Smooth muscle cell (in vitro differentiated cells): ENCODE measurements around the gene MESP2. TPM values are rescaled to one million over a fixed set of nuclear protein-coding genes. Genes with fewer than 3 reads are reported as not detected.
"Not testable (repeated sequence)": the region's sequence is repeated elsewhere in the genome, so short reads cannot be mapped to it uniquely, and the experiment has no call there.

Experiments
- DNase-seq: peaks from one replicate; lab custom pipeline; 2025; ENCODE audit not compliant: unreplicated experiment; lab: John Stamatoyannopoulos, UW
- H2AFZ ChIP-seq: fragments of 200-600 bp; sonication (generic); 2 replicates; pipeline ENCODE4 v1.6.0; 2016; ENCODE audit warnings: antibody characterized with exemption, low read depth, mild to moderate bottlenecking
- H3F3A ChIP-seq: fragments of 200-600 bp; sonication (generic); 2 replicates; pipeline ENCODE4 v1.6.0; 2017; ENCODE audit warnings: antibody characterized with exemption, low read depth
- H3K27ac ChIP-seq: fragments of 200-600 bp; sonication (generic); 2 replicates; pipeline ENCODE4 v1.5.1; 2016; ENCODE audit warnings: low read depth, mild to moderate bottlenecking
- H3K27me3 ChIP-seq: fragments of 200-600 bp; sonication (generic); 2 replicates; pipeline ENCODE4 v1.6.1; 2016; ENCODE audit warnings: low read depth, mild to moderate bottlenecking
- H3K36me3 ChIP-seq: fragments of 200-600 bp; sonication (generic); 2 replicates; pipeline ENCODE4 v1.5.1; 2016; ENCODE audit warnings: low read depth
- H3K4me1 ChIP-seq: fragments of 200-600 bp; sonication (generic); 2 replicates; pipeline ENCODE4 v1.5.1; 2016; ENCODE audit warnings: low read depth
- H3K4me2 ChIP-seq: fragments of 200-600 bp; sonication (generic); 2 replicates; pipeline ENCODE4 v1.6.0; 2016; ENCODE audit warnings: mild to moderate bottlenecking
- H3K4me3 ChIP-seq: fragments of 200-600 bp; sonication (generic); 2 replicates; pipeline ENCODE4 v1.5.1; 2016; ENCODE audit warnings: mild to moderate bottlenecking
- H3K79me2 ChIP-seq: fragments of 200-600 bp; sonication (generic); 2 replicates; pipeline ENCODE4 v1.6.0; 2016; ENCODE audit warnings: low read depth, mild to moderate bottlenecking
- H3K9ac ChIP-seq: fragments of 200-600 bp; sonication (generic); 2 replicates; pipeline ENCODE4 v1.6.0; 2016; ENCODE audit warnings: low read depth
- H3K9me3 ChIP-seq: fragments of 200-600 bp; sonication (generic); replicated peaks from 2 replicates; pipeline ENCODE4 v1.5.1; 2016; ENCODE audit warnings: low read depth
- H4K20me1 ChIP-seq: fragments of 200-600 bp; sonication (generic); 2 replicates; pipeline ENCODE4 v1.6.0; 2016; ENCODE audit warnings: low read depth
- CTCF ChIP-seq: fragments of 200-600 bp; sonication (generic); IDR thresholded peaks from 2 replicates; pipeline ENCODE4 v1.5.1; 2017; ENCODE audit warnings: borderline replicate concordance, mild to moderate bottlenecking, antibody characterized with exemption; ENCODE audit not compliant: insufficient read depth, poor library complexity, severe bottlenecking
- WGBS: methylation state at CpG from one replicate; pipeline ENCODE4 v1.1.7; 2016; ENCODE audit warnings: low lambda C conversion rate; 5-methylcytosine and 5-hydroxymethylcytosine counted together
- polyA plus RNA-seq: library from polyadenylated mRNA; unstranded; fragments of >200 nt; fragmentation: Nextera tagmentation; extraction: Ambion mirVana; gene quantifications from 2 replicates; pipeline ENCODE4 v1.2.1, GENCODE V29; 2016
- total RNA-seq: library from RNA; depleted of rRNA; stranded (reverse); fragments of >200 nt; gene quantifications from 2 replicates; pipeline ENCODE4 v1.2.3, GENCODE V29; 2014

Gene MESP2
- total and polyA plus RNA-seq, 2 experiments from 2014 or later: 0.09 TPM; not detected in 1

DNA sequence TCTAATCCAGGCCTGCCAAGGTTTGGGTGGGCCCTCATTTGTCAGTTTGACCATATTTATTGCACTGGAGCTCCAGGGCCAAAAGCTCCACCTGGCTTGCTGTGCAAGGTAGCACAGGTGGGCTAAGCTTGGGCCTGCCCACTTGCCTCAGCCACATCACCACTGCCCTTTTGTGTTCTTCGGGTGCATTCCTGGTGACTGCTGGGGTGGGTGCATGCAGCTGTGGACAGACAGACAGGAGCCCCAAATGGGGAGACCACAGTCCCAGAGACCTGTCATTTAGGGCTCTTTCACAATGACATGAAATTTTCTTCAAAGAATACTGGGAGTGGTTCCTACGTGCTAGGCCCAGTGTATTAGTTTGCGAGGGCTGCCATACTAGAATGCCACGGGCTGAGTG, 2.7 kb downstream of the MESP2 start:
- no peaks in the 10 kb centered on the region for H3K27me3 ChIP-seq
- no peak overlapping the region for H3K4me2 ChIP-seq
- H3K4me3 ChIP-seq: no peak overlapping the region
- no peaks in the 10 kb centered on the region for H3K9me3 ChIP-seq
- H4K20me1 ChIP-seq: no peaks in the 10 kb centered on the region
- H2AFZ ChIP-seq: no peak overlapping the region
- no peaks in the 10 kb centered on the region for H3K79me2 ChIP-seq
- no peak for DNase-seq
- peaks cover 8% of the 10 kb centered on the region for H3K4me1 ChIP-seq
- no peak for TF ChIP-seq CTCF
- no peak overlapping the region for H3K27ac ChIP-seq
- 73% methylated on average over 4 of the region's 4 CpGs for WGBS
- no peaks in the 10 kb centered on the region for H3K36me3 ChIP-seq
- peaks cover 9% of the 10 kb centered on the region for H3F3A ChIP-seq
- no peak overlapping the region for H3K9ac ChIP-seq

GRCh38 chr15:89780601-89781000, 4.5 kb downstream of the MESP2 start:
- Histone ChIP-seq H3K27me3 (no peaks in the 10 kb centered on the region), H3K4me1 (peaks cover 8% of the 10 kb centered on the region), H3K4me2 (no peak overlapping the region), H3K9ac (no peak overlapping the region), H2AFZ (no peak overlapping the region), H3K4me3 (no peak overlapping the region), H3K36me3 (no peaks in the 10 kb centered on the region), H4K20me1 (no peaks in the 10 kb centered on the region), H3K79me2 (no peaks in the 10 kb centered on the region), H3K27ac (no peak overlapping the region), H3K9me3 (no peaks in the 10 kb centered on the region), H3F3A (peaks cover 9% of the 10 kb centered on the region)
- no peak for TF ChIP-seq CTCF
- 90% methylated on average over 6 of the region's 6 CpGs for WGBS
- DNase-seq: no peak

- Histone ChIP-seq H3K27ac (peak overlapping the region; percentile 86), H2AFZ (no peak overlapping the region), H3K36me3 (no peaks in the 10 kb centered on the region), H3F3A (peaks cover 9% of the 10 kb centered on the region), H3K9ac (no peak overlapping the region), H4K20me1 (no peaks in the 10 kb centered on the region), H3K4me2 (no peak overlapping the region), H3K4me1 (peaks cover 6% of the 10 kb centered on the region), H3K4me3 (no peak overlapping the region), H3K27me3 (no peaks in the 10 kb centered on the region), H3K79me2 (no peaks in the 10 kb centered on the region), H3K9me3 (no peaks in the 10 kb centered on the region)
- no peak for DNase-seq
- WGBS: 80% methylated on average over 6 of the region's 6 CpGs
- no peak for TF ChIP-seq CTCF
These were observed 4.9 kb downstream of the MESP2 start for GRCh38 chr15:89781055-89781454.

GRCh38 chr15:89781891-89782618, 5.9 kb downstream of the MESP2 start:
- WGBS: 50% methylated on average over 15 of the region's 15 CpGs
- no peak for DNase-seq
- H3K9ac ChIP-seq: peak overlapping the region; percentile 50

DNA sequence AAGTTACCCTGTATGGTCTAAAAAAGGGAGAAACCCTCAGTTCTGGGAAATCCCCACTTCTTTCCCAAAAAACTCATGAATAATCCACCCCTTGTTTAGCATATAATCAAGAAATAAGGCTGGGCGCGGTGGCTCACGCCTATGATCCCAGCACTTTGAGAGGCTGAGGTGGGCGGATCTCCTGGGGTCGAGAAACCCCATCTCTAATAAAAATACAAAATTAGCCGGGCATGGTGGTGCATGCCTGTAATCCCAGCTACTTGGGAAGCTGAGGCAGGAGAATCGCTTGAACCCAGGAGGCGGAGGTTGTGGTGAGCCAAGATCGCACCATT, 6.5 kb downstream of the MESP2 start:
- WGBS: 94% methylated on average over 9 of the region's 9 CpGs
- H3F3A ChIP-seq, H4K20me1 ChIP-seq, H3K4me3 ChIP-seq, H3K36me3 ChIP-seq, H3K9me3 ChIP-seq, H3K9ac ChIP-seq, H2AFZ ChIP-seq, H3K27me3 ChIP-seq, H3K79me2 ChIP-seq, H3K4me1 ChIP-seq, DNase-seq: not testable (repeated sequence)
- Histone ChIP-seq H3K4me2 (peak overlapping the region; percentile 50), H3K27ac (peak overlapping the region; percentile 86)

More at GRCh38 chr15:89781891-89782618, 5.9 kb downstream of the MESP2 start:
- H2AFZ ChIP-seq: no peak overlapping the region
- peaks cover 9% of the 10 kb centered on the region for H3F3A ChIP-seq
- TF ChIP-seq CTCF: no peak
- H3K4me1 ChIP-seq: no peaks in the 10 kb centered on the region
- H4K20me1 ChIP-seq: no peaks in the 10 kb centered on the region
- H3K4me2 ChIP-seq: peak overlapping the region; percentile 16
- no peak overlapping the region for H3K4me3 ChIP-seq
- peak overlapping the region; percentile 86 for H3K27ac ChIP-seq
- H3K79me2 ChIP-seq: no peaks in the 10 kb centered on the region
- H3K27me3 ChIP-seq: no peaks in the 10 kb centered on the region
- no peaks in the 10 kb centered on the region for H3K9me3 ChIP-seq
- no peaks in the 10 kb centered on the region for H3K36me3 ChIP-seq
